ENCODE measurements around the gene CACNG7.
"Not testable (repeated sequence)": the region's sequence is repeated elsewhere in the genome, so short reads cannot be mapped to it uniquely, and the experiment has no call there.

The CACNG7 gene

GRCh38 chr19:53908935-53909415 lies at the start of gene CACNG7:
Gene CACNG7 (plus strand): TSS chr19:53909278. CDS start chr19:53912832, 3,554 bp downstream.
- no peak for DNase-seq

- DNase-seq, result no peak
These were observed 44.7 kb upstream of the CACNG7 start for GRCh38 chr19:53864308-53864836.

- DNase-seq, result peak; percentile 17
These were observed 43.6 kb upstream of the CACNG7 start for GRCh38 chr19:53865523-53865917.

- DNase-seq, result peak; percentile 85
These were observed 42.9 kb upstream of the CACNG7 start for GRCh38 chr19:53865918-53866864.

GRCh38 chr19:53866865-53867224 lies 42.2 kb upstream of the CACNG7 start:
- DNase-seq, result no peak

- DNase-seq, result peak; percentile 100
These were observed 41.6 kb upstream of the CACNG7 start, which contains the start of gene MYADM for GRCh38 chr19:53867225-53868090. Gene MYADM (plus strand): TSS chr19:53867883. CDS start chr19:53873530, 5,647 bp downstream.

- DNase-seq, result peak; percentile 69
These were observed 40.8 kb upstream of the CACNG7 start for GRCh38 chr19:53868091-53868891.

- DNase-seq, result peak; percentile 95
These were observed 39.9 kb upstream of the CACNG7 start for GRCh38 chr19:53868892-53869804.

GRCh38 chr19:53869805-53870484 lies 39.1 kb upstream of the CACNG7 start:
- not testable (repeated sequence) for DNase-seq

- peak; percentile 50 for DNase-seq
These were observed 38.6 kb upstream of the CACNG7 start for GRCh38 chr19:53870485-53870844.

GRCh38 chr19:53871454-53871853 lies 37.6 kb upstream of the CACNG7 start:
- DNase-seq, result peak; percentile 54

- DNase-seq, result no peak
These were observed 36.3 kb upstream of the CACNG7 start for GRCh38 chr19:53872762-53873161.

- peak; percentile 54 for DNase-seq
These were observed 35.1 kb upstream of the CACNG7 start for GRCh38 chr19:53873773-53874605.

GRCh38 chr19:53874606-53874990 lies 34.5 kb upstream of the CACNG7 start:
- peak; percentile 53 for DNase-seq

GRCh38 chr19:53875602-53876325 lies 33.3 kb upstream of the CACNG7 start:
- peak; percentile 44 for DNase-seq

- peak; percentile 62 for DNase-seq
These were observed 32.3 kb upstream of the CACNG7 start for GRCh38 chr19:53876651-53877224.

GRCh38 chr19:53877361-53877766 lies 31.7 kb upstream of the CACNG7 start:
- peak; percentile 87 for DNase-seq

- peak; percentile 56 for DNase-seq
These were observed 30.3 kb upstream of the CACNG7 start for GRCh38 chr19:53878776-53879139.

Data from CD4-positive, alpha-beta T cell treated with Interleukin-17A for 1 hour (primary cell).